A204.1 (cell line): ENCODE data around the gene RAVER1.
"Not testable (repeated sequence)": the region's sequence is repeated elsewhere in the genome, so short reads cannot be mapped to it uniquely, and the experiment has no call there.

Experiments used
- FAIRE-seq: peaks from 2 replicates; lab custom pipeline; 2012; peaks lifted over from hg19 to GRCh38; lab: Jason Lieb, UNC

Gene RAVER1

DNA sequence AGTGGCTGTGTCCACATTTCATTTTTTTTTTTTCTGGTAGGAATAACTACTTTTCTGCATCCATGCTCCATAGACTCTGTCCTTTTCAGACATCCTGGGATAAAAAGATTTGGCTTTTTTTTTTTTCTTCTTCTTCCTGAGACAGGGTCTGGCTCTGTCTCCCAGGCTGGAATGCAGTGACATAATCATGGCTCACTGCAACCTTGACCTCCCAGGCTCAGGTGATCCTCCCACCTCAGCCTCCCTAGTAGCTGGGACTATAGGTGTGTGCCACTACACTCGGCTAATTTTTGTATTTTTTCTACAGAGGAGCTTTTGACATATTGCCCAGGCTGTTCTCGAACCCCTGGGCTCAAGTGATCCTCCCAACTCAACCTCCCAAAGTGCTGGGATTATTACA, 10.2 kb upstream of the RAVER1 start:
- FAIRE-seq: no peak

DNA sequence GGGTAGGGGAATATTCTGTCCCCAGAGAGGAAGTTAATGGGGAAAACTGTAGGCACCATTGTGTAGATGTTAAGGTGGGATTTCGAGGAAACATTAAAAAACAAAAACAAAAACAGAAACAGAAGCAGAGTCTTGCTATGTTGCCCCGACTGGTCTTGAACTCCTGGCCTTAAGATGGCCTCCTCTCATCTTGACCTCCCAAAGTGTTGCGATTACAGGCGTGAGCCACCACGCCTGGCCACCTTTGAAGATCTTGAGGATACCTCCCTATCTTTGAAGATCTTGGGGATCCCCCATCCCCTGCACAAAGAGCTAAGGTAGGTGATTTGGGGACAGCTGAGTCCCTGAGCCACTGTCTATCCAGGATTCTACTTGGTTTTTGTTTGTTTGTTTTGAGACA, 6.6 kb upstream of the RAVER1 start:
- no peak for FAIRE-seq

DNA sequence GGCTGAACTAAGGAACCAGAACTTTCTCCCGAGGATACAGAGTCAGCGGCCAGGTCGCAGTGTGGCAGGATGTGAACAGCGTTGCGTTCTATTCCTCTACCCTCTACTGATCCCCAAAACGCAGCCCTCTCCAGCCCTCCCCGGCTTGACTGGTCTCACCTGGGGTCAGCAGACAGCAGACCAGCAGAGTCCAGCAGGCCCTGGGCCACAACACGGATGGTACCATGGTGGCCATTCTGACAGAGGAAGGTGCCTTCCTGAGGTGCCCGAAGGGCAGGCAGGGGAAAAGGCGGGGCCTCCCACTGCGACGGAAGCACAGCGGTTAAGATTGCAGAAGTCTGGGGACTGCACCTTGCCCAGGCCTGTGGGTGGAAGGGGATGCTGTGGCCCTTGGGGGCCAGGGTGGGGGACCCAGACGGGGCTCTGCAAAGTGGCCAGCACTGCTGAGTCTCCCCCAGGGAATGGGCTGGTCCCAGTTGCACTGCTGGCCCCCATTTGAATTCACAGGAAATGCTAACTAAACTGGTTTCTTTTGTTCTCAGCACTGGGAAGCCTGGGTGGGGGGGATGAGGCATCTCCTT, 6.1 kb upstream of the RAVER1 start, which contains the start of gene ICAM3:
Gene ICAM3 (minus strand): TSS at position 245 of the 581 bp plus-strand sequence. CDS start 10 bp downstream, at position 235.
- no peak for FAIRE-seq

DNA sequence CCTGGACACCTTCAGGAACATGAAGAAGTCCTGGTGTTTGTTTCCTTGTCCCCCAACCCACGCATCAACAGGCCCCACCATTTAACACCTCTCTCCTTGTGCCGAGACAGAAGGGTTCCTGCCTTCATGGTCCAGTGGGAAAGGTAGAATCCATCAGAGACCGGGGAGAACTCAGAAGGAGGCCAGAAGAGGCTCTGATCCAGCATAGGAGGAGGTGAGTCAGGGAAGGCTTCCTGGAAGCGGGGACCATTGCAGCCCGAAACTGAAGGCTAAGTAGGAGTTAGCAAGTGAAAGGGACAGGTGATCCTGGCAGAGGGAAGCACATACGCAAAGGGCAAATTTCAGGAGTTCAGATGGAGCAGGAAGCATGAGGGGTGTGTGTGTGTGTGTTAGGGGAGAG, 5.6 kb upstream of the RAVER1 start:
- no peak for FAIRE-seq

DNA sequence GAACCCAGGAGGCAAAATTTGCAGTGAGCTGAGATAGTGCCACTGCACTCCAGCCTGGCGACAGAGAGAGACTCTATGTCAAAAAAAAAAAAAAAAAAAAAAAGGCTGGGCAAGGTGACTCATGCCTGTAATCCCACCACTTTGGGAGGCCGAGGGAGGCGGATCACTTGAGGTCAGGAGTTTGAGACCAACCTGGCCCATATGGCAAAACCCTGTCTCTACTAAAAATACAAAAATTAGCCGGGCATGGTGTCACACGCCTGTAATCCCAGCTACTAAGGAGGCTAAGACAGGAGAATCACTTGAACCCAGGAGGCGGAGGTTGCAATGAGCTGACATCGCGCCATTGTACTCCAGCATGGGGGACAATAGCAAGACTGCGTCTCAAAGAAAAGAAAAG, 3.4 kb upstream of the RAVER1 start:
- not testable (repeated sequence) for FAIRE-seq

DNA sequence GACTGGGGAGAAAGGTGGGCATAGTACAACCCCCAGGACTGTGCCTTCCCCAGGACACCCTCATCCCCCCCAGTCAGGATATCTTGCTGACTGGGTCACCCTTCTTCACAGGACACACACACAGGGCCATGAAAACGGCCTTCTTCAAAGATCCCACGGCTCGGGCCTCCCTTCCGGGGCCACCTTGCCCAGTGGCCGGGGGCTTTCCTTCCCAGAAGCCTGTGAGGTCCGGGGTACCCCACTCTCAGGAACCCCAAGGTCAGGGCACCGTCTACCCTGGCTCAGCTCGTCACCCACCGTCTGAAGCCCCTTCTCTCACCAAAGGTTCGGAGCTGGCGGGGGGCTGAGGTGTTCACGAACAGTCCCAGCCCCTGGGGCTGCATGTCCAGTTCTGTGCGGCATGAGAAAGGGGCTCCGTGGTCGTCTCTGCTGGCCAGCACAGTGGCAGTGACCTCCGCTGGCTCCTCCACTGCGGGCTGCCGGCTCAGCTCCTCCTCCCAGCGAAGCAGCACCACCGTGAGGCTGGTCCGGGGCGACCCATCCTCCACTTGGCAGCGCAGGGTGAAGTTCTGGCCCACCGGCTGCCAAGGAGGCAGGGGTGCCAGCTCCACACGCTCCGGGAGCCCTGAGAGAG, 2.1 kb upstream of the RAVER1 start:
- FAIRE-seq: no peak

DNA sequence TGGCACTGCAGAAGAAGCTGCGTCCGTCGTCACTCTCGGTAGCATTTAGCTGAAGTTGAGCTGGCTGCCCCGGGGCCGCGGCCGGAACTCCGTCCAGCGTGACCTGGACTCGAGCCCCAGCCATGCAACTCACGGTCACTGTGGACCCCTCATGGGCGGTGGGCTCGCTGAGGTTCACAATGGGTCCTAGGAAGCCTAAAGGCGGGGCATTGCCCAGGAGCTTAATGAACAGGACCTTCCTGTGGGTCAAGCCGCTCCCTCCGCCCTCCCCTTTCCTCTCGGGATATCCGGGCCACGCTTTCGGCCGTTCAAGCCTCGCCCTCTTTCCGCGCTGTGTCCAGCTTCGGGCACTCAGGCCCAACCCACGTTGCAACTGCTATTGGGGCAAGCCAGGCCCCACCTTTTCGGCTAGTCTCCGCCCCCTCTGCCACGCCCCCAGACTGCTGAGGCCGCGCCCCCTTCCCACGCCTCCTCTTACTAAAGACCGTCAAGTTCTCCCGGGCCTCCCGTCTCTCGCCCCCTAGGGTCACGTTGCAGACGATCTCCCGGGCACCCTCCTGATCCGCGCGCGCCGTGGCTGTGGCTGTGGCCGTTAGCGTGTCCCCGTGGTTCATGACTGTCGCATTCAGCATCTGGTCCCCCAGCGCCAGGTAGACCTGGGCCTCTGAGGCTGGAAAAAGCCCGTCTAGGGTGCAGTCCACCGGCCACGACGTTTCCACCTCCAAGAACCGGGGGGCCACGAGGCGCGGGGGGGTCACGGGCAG, 1.4 kb upstream of the RAVER1 start:
- peak; percentile 97 for FAIRE-seq

DNA sequence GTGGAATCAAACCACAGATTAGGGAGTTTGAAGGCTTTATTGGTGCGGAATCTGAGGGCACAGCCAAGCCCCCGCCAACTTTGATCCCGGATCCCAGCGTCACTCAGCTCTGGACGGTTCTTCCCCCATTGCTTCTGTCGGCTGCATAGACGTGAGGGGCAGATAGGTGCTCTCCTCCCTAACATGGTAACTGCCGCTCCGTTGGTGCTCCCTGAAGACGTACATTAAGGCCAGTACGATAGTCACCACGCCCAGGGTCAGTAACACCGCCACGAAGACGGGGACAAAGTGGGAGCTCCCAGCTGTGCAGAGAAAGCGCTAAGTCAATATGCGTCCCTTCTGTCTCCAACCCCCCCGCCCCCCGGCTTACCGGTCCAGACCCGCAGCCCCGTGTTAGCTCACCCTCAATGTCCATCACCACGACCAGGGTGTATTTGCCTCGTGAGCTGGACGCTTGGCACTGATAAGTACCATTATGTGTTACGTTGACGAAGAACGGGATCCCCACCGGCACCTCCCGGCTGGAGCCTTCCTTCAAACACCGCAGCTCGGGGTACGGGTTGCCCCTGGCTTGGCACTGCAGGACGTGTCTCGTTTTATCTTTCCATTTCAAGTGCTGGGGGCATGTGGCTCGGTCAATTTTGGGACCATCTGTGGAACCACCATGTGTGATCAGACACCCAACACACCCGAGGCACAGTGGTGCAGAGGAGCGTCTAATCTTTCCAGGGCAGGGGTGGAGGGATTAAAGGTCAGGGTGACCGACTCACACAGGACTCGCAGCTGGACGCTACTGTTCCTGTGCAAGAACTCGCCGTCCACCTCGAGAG, 644 bp upstream of the RAVER1 start:
- no peak for FAIRE-seq

DNA sequence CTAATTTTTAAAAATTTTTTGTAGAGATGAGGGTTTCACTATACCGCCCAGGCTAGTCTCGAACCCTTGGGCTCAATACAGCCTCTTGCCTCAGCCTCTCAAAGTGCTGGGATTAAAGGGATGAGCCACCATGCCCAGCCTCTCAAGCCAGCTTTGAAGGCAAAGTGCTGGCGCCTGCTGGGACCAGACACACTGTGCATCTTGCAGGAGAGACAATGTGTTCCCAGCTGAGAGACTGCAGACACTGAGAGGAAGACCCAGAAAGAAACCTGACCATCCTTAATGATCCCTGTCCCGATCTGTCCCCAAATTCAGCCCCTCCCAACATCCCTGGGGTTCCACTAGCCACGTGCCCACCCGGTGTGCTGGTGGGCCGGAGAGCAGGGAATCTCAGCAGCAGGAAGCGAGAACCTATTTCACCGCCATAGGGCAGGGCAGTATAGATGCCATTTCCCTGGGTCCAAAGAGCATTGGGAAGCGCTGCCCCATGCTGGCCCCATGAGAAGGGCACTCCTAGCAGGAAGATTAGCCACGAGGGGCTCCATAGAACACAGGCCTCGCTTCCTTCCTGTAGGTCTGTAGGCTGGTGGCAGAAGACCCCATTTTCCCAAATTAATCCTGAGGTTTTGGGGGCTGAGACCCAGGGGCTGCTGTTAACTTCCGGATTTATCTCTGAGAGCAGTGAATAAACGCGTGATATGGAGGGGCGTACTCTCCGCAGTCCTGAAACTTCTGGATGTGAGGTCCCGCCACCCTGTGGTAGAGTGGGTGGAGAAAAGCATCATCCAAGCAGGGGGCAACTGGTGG, 968 bp downstream of the RAVER1 start:
- no peak for FAIRE-seq

DNA sequence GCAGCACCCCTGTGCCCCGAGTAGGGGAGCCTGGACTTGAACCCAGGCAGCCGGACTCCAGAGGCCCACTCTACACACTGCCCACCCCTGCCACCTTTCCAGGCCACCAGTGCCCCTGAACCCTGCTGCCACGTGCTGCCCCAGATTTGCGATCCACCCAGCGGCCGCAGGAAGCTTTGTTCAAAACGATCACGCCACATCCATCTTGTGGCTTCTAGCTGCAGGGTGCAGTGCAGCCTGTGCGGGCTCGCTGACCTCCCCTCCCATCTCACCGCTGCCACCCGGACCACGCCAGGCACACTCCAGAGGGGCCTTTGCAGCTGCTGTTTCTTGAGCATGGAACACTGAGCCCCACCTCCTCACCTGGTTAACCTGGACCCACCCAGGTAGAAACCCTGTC, 3.8 kb downstream of the RAVER1 start:
- no peak for FAIRE-seq

DNA sequence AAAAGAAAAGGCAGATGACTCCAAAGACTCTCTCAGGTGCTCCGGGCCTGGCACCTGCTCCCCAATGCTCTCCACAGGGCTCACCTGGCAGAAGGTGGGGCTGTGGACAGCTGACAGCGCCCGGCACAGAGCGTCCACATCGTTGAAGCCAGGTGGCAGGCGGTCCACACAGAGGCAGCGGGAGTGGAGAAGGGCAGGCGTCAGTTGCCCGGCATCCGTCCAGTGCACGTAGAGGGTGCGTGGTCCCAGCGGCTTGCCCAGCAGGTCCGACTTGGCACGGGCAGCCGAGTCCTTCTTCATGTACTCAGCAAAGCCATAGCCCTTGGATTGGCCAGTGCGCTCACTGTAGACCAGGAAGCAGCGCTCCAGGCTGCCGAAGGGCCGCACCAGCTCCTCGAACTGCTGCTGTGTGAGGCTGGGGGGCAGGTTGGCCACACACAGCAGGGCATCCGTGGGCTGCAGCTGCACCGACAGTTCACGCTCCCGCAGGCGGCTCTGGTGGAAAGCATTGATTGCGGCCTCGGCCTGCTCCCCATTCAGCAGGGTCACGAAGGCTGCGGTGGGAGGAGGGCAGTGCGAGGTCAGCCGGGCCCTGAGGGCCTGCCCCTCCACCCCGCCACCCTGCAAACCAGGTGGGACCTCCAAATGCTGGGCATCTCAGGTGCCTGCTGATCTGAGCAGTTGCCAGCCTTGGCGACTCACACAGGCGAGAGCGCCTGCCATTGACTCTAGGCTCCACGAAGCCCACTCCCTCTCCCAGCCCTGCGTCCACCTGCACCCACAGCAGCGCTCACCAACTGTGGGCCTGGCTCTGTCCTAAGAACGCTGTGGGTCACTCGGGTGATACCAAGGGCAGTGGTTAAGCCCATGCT, 4.5 kb downstream of the RAVER1 start:
- no peak for FAIRE-seq

DNA sequence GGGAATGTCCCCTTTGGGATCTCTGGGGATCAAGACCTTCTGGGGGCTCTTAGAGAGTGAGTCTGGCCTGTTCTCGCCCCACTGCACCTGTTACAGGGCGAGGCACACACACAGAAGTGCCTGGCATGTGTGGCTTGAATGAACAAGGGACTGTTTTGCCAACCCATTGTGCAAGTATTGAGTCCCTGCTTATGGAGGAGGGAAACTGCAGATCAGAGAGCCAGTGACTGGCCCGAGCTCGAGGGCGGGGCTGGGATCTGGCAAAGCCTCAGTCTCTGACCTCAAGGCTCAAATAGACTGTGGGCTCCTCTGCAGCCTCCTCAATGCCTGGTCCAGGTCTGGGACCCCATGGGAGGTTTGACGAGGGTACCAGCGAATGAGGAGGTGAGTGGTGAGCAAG, 5.5 kb downstream of the RAVER1 start:
- FAIRE-seq: no peak

DNA sequence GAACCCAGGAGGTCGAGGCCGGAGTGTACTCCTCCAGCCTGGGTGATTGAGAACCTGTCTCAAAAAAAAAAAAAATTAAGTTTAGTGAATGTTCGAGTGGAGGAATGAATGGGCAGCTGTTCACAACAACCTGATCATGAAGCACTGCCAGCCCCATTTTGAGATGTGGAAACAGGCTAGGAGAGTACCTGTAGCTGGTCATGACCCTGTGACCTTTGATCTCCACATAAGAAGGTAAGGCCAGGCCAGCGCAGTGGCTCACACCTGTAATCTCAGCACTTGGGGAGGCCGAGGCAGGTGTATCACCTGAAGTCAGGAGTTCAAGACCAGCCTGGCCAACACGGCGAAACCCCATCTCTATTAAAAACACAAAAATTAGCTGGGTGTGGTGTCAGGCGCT, 7.6 kb downstream of the RAVER1 start:
- FAIRE-seq: no peak

DNA sequence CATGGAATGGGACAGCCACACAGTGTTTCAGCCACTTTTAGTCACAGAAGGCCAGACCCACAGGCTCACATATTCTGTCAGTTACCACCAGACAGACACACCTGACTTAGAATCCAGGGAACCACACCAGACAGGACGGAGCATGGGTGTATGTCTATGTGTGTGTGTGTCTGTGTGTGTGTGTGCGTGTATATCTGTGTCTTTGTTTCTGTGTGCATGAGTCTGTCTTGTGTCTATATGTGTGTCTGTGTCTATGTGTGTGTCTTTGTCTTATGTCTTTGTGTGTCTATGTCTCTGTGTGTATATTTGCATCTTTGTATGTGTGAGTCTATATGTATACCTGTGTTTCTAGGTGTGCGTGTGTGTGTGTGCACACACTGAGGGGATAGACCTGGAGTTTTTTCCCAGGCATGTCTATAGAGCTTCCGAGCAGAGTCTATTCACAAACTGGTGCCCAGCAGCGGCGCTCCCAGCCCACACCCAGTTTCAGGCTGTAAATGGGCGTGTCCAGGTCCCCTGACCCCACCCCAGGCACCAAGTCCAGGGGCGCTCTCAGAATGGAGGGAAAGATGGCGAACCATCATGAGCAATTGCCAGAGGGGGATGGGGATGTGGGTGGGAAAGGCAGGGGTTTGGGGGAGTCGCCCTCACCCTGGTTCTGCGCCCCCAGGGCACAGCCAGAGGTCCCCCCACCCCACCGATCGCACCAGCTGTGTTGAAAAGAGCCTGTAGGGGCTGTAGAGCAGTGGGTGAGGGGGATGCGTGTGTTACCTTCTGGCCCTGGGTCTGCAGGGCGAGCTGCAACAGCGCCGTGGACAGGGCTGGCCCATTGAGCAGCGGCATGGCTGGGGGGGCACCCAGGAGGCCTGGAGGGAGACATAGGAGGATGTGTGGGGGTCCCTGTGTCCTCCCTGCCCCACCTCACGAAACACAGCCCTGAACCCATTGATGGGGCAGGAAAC, 11.2 kb downstream of the RAVER1 start:
- no peak for FAIRE-seq

DNA sequence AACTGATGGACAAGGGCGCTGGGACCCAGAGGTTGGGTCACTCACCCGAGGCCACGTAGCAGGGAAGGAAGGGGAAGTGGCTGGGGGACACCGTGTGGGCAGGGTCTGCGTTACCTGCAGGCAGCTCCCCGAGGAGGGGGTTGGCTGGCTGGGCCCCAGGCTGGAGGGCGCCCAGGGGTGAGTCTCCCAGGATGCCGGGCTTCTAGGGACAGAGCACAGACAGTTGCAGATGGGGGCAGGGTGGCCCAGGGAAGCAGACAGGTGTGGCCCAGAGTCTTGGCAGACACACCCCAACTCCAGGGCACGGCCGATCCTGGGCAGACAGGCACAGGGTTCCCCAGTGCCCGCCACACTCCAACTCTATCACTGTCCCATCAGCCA, 11.9 kb downstream of the RAVER1 start:
- FAIRE-seq: no peak

DNA sequence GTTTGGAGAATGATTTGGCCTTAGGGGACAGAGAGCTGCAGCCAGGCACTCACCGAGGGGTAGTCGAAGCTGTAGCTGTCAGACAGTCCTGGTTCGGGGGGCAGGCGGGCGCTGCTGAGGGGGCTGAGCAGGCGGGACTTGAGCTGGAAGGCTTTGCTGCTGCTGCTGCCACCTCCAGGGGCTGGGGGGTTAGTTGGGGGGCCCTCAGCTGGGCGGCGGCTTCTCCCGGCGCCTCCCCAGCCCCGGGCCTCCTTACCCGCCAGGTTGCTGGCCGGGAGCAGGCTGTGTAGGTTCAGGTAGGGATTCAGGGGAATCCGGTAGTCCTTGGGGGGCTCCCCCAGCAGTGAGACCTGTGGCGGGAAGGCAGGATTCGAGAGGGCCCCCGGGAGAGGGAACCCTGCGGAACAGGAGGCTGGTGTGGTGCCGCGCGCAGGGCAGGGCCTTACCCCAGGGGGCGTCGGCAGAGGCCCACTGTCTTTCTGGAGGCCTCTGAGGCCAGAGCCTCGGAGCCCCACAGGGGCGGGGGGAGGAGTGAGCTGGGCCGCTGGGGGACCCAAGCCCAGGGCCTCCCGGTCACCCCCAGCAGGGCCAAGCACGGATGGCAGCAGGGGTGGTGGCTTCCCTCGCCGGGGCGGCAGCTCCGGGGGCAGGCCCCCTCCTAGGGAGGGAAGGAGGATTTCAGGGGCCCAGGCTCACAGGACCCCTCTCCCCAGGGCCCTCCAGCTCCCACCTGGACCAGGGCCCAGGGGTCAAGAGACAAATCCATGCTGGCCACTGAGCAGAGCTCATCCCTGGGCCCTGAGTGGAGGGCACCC, 12.5 kb downstream of the RAVER1 start:
- FAIRE-seq: no peak

DNA sequence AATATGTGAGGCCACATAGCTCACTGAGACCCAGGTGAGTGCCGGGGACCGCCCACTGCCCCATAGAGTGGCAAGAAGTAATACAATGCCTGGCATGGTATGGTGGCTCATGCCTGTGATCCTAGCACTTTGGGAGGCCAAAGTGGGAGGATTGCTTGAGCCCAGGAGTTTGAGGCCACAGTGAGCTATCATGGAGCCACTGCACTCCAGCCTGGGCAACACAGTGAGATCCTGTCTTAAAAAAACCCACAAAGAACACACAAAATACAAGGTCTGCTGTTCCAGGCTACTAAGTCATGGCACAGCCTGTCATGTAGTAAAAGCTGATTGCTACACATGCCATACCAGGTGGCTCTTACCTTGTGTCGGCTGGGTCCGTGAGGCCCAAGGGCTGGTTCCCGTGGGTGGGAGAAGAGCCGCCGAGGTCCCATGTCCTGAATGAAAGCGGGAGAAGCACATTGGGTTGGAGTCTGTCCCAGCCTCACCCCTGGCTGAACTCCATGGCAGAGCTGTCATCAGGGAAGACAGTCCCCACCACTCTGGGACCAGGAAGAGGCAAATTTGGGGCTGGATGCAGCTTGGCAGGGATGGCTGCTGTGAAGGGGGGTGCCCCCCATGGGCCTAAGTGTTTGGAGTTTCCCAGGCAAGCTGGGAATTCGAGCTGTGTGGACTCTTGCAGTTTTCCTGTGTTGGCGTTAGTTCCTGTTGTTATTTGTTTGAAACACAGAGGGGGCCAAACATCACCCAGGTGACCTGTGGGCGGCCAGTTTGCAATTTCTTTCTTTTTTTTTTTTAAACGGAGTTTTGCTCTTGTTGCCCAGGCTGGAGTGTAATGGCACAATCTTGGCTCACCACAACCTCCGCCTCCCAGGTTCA, 14.3 kb downstream of the RAVER1 start:
- no peak for FAIRE-seq
